ENCODE results near the gene LGALS8. TPM values are rescaled to one million over a fixed set of nuclear protein-coding genes. Genes with fewer than 3 reads are reported as not detected.

Gene LGALS8
- total RNA-seq, 5 donors from 2014 or later (not counting 1 experiment from before 2014, with no cell fraction given): 106 to 147 (median 124) TPM

DNA sequence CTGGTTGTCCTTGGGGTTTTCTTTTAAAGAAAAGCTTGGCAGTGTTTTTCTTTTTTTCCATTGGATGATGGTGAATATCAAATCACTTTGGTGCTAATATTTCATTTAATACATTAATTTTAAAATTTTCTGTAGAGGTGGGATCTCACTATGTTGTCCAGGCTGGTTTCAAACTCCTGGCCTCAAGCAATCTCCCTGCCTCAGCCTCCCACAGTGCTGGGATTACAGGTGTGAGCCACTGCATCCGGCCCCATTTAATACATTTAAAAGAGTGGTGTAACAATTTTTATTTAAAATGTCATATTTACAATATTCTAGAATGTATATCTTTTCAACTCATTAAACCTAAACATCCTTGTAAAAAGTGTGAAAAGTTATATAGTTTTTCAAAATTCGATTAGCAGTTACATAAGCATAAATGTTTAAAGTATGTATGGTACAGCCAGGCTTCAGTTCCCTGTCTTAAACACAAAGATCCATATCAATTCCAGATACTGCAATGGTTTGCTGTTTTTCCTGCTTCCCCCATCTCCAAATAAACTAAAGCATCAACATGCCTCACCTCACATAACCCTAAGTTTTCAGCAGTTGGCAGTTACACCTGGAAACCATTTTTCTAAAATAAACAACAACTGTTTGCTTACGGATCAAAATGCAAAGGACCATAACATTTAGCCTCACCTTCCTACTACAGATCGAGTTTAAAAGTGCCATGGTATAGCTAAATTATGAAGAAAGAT, 8.9 kb upstream of the LGALS8 start:
- no peaks in the 10 kb centered on the region for H3K9me3 Mint-ChIP-seq
- no CpG with 5 or more reads among the region's 4 CpGs for WGBS (ENCODE audit: insufficient coverage)
- no peaks in the 10 kb centered on the region for H3K36me3 ChIP-seq (ENCODE audit: control insufficient read depth in 2 of 2, extremely low read depth in 1 of 2, insufficient read depth in 1 of 2, low read length in 1 of 2)
- no peak overlapping the region for H3K4me3 ChIP-seq (ENCODE audit: control insufficient read depth in 1 of 2, extremely low read depth in 1 of 2, low read length in 1 of 2)
- peak overlapping the region; percentile 93 to 96 for H3K27ac Mint-ChIP-seq
- peaks cover 19 to 44% (median 39%) of the 10 kb centered on the region in 3 donors for H3K4me1 Mint-ChIP-seq
- no peaks in the 10 kb centered on the region for H3K9me3 ChIP-seq
- H3K4me3 Mint-ChIP-seq: no peak overlapping the region
- peaks cover 10 to 13% of the 10 kb centered on the region in 2 experiments for H3K4me1 ChIP-seq (ENCODE audit: control insufficient read depth in 1 of 2, extremely low read depth in 1 of 2, insufficient read depth in 2 of 2, low read length in 2 of 2)
- H3K27me3 ChIP-seq (replicated peaks in 1 of 2; ENCODE audit: control insufficient read depth in 2 of 2, extremely low read depth in 1 of 2, insufficient read depth in 2 of 2, low read length in 1 of 2): no peaks in the 10 kb centered on the region
- ChIA-PET CTCF (interaction anchor here in 1 of 2 donors (0.5 kb wide), 1 partner anchor 193 kb away, joined by 3 read pairs; no protein-coding TSS in a partner anchor), POLR2A (no interaction called here)
- DNase-seq: no peak
- ATAC-seq (replicated peaks in 1 of 4): no peak
- H3K36me3 Mint-ChIP-seq: no peaks in the 10 kb centered on the region
- H3K27me3 Mint-ChIP-seq: peaks cover 0 to 4% of the 10 kb centered on the region in 2 donors
- no peak overlapping the region for H3K27ac ChIP-seq (ENCODE audit: low read length)

DNA sequence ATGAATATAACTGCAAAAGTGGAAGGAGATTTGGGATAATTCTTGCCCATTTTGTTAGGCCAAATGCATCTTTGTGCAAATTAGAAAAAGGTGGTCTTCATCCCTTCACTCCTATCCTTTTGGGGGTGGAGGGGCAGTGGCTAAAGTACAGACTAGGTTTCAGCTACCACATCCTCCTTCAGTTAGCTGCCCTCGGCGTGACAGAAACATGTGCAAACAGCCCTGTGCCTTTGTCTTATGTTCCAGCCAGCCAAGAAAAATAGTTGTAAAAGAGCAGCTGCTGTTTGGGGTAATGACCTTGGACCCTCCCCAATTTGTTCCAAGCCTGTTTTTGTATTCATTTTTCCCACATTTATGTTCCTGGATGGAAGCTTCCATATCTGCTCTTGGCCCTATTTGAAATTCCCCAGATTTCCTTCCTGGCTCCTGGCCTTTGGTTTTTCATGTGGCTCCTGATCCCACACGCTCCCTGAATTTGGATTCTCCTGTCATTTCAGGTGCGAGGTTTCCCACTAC, 8.3 kb upstream of the LGALS8 start:
- H3K4me3 Mint-ChIP-seq: peak overlapping the region in 1 of 3 donors; percentile 75
- H3K4me3 ChIP-seq (ENCODE audit: control insufficient read depth in 1 of 2, extremely low read depth in 1 of 2, low read length in 1 of 2): no peak overlapping the region
- no peaks in the 10 kb centered on the region for H3K27me3 Mint-ChIP-seq
- H3K4me1 Mint-ChIP-seq: peaks cover 19 to 40% (median 33%) of the 10 kb centered on the region in 3 donors
- ChIA-PET CTCF (interaction anchor here in 1 of 2 donors (0.5 kb wide), 1 partner anchor 194 kb away, joined by 3 read pairs; no protein-coding TSS in a partner anchor), POLR2A (no interaction called here)
- H3K36me3 ChIP-seq (ENCODE audit: control insufficient read depth in 2 of 2, extremely low read depth in 1 of 2, insufficient read depth in 1 of 2, low read length in 1 of 2): no peaks in the 10 kb centered on the region
- no peaks in the 10 kb centered on the region for H3K27me3 ChIP-seq (replicated peaks in 1 of 2; ENCODE audit: control insufficient read depth in 2 of 2, extremely low read depth in 1 of 2, insufficient read depth in 2 of 2, low read length in 1 of 2)
- H3K36me3 Mint-ChIP-seq: no peaks in the 10 kb centered on the region
- H3K27ac ChIP-seq (ENCODE audit: low read length): no peak overlapping the region
- 100% methylated on average over 1 of the region's 4 CpGs for WGBS (ENCODE audit: insufficient coverage)
- DNase-seq (no peak), ATAC-seq (replicated peaks in 1 of 4) (no peak)
- H3K9me3 ChIP-seq: no peaks in the 10 kb centered on the region
- peak overlapping the region; percentile 93 to 96 for H3K27ac Mint-ChIP-seq
- H3K9me3 Mint-ChIP-seq: no peaks in the 10 kb centered on the region
- H3K4me1 ChIP-seq (ENCODE audit: control insufficient read depth in 1 of 2, extremely low read depth in 1 of 2, insufficient read depth in 2 of 2, low read length in 2 of 2): peaks cover 10 to 13% of the 10 kb centered on the region in 2 experiments

DNA sequence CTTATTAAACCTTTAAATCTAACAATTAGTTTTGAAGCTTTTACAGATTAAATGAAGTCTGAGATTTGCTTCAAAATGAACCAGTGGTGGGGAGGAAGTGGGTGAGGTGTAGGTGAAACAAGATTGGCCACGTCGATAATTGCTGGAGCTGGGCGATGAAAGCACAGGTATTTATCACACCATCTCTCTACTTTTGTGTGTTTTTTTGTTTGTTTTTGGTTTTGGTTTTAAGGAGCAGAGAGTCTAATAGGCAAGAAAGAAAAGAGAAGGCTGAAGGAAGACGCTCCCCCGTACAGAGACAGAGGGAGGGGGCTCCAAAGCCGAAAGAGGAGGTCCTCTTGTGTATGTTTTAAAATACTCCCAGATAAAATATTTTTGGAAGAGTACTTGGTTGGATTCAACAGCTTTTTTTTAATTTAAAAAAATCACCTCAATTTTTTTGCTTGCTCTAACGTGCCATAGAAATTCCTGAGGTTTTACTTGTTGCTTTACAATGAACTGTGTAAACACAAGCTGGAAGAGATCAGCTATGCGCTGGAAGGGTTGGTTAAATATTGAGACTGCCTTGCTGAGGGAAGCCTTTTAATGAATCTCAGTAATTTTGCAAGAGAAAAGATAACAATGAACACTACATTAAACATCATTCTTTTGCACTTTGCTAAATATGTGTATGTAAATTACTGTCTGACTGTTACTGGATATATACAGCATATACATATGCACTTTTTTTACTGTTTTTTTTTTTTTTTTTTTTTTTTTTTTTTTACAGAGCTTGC, 6.7 kb upstream of the LGALS8 start:
- peak overlapping the region in 1 of 2 donors; percentile 12 for H3K4me3 ChIP-seq (ENCODE audit: control insufficient read depth in 1 of 2, extremely low read depth in 1 of 2, low read length in 1 of 2)
- no CpG with 5 or more reads among the region's 8 CpGs for WGBS (ENCODE audit: insufficient coverage)
- no peaks in the 10 kb centered on the region for H3K36me3 ChIP-seq (ENCODE audit: control insufficient read depth in 2 of 2, extremely low read depth in 1 of 2, insufficient read depth in 1 of 2, low read length in 1 of 2)
- ChIA-PET CTCF (interaction anchor here (0.5 to 1.3 kb wide), 6 partner anchors 9 to 66 kb away, joined by 3 to 12 read pairs (median 4); no protein-coding TSS in a partner anchor), POLR2A (interaction anchor here (0.6 to 1.0 kb wide), 7 partner anchors 18 to 492 kb away, joined by 3 to 6 read pairs (median 4); no protein-coding TSS in a partner anchor)
- H3K9me3 ChIP-seq: no peaks in the 10 kb centered on the region
- H3K36me3 Mint-ChIP-seq: no peaks in the 10 kb centered on the region
- peaks cover 19 to 39% (median 33%) of the 10 kb centered on the region in 3 donors for H3K4me1 Mint-ChIP-seq
- no peaks in the 10 kb centered on the region for H3K27me3 ChIP-seq (replicated peaks in 1 of 2; ENCODE audit: control insufficient read depth in 2 of 2, extremely low read depth in 1 of 2, insufficient read depth in 2 of 2, low read length in 1 of 2)
- H3K27ac ChIP-seq (ENCODE audit: low read length): peak overlapping the region; percentile 59
- H3K4me1 ChIP-seq (ENCODE audit: control insufficient read depth in 1 of 2, extremely low read depth in 1 of 2, insufficient read depth in 2 of 2, low read length in 2 of 2): peaks cover 10 to 13% of the 10 kb centered on the region in 2 experiments
- peak overlapping the region; percentile 72 to 75 (median 73) for H3K4me3 Mint-ChIP-seq
- peak in 33 of 35 experiments; percentile 10 to 65 (median 30) for DNase-seq
- peak; percentile 90 to 94 (median 92) for ATAC-seq (replicated peaks in 1 of 4)
- H3K9me3 Mint-ChIP-seq: no peaks in the 10 kb centered on the region
- no peaks in the 10 kb centered on the region for H3K27me3 Mint-ChIP-seq
- peak overlapping the region; percentile 93 to 96 for H3K27ac Mint-ChIP-seq

DNA sequence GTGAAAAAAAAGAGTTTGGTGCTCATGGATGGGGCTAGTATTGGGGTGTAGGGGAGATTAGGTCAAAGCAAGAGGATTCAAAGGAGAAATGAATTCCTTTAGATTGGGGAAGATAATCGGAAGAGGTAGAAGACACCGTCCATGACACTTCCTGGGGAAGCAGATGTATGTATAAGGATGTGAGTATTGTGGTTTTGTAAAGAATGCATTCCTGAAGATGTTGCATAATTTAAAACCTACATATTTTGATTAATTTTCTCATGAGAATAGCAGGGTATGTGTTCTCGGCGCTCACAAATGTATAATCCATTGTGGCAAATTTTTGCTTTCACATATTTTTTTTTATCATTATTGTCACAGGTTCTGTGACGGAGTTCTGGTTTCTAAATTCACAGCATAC, 5.5 kb upstream of the LGALS8 start:
- no peaks in the 10 kb centered on the region for H3K27me3 Mint-ChIP-seq
- DNase-seq (no peak), ATAC-seq (replicated peaks in 1 of 4) (no peak)
- H3K27ac Mint-ChIP-seq: peak overlapping the region; percentile 66 to 96
- Histone ChIP-seq H3K4me1 (ENCODE audit: control insufficient read depth in 1 of 2, extremely low read depth in 1 of 2, insufficient read depth in 2 of 2, low read length in 2 of 2) (peaks cover 13% of the 10 kb centered on the region in 2 experiments), H3K9me3 (no peaks in the 10 kb centered on the region), H3K27ac (ENCODE audit: low read length) (no peak overlapping the region), H3K36me3 (ENCODE audit: control insufficient read depth in 2 of 2, extremely low read depth in 1 of 2, insufficient read depth in 1 of 2, low read length in 1 of 2) (no peaks in the 10 kb centered on the region), H3K27me3 (replicated peaks in 1 of 2; ENCODE audit: control insufficient read depth in 2 of 2, extremely low read depth in 1 of 2, insufficient read depth in 2 of 2, low read length in 1 of 2) (no peaks in the 10 kb centered on the region), H3K4me3 (ENCODE audit: control insufficient read depth in 1 of 2, extremely low read depth in 1 of 2, low read length in 1 of 2) (no peak overlapping the region)
- ChIA-PET CTCF (interaction anchor here in 1 of 2 donors (0.6 kb wide), 1 partner anchor 456 kb away, joined by 3 read pairs; no protein-coding TSS in a partner anchor), POLR2A (interaction anchor here in 1 of 2 donors (1.0 kb wide), 1 partner anchor 276 kb away, joined by 4 read pairs; no protein-coding TSS in a partner anchor)
- peaks cover 26 to 48% (median 43%) of the 10 kb centered on the region in 3 donors for H3K4me1 Mint-ChIP-seq
- H3K36me3 Mint-ChIP-seq: no peaks in the 10 kb centered on the region
- H3K9me3 Mint-ChIP-seq: no peaks in the 10 kb centered on the region
- no CpG with 5 or more reads among the region's 5 CpGs for WGBS (ENCODE audit: insufficient coverage)
- H3K4me3 Mint-ChIP-seq: no peak overlapping the region

DNA sequence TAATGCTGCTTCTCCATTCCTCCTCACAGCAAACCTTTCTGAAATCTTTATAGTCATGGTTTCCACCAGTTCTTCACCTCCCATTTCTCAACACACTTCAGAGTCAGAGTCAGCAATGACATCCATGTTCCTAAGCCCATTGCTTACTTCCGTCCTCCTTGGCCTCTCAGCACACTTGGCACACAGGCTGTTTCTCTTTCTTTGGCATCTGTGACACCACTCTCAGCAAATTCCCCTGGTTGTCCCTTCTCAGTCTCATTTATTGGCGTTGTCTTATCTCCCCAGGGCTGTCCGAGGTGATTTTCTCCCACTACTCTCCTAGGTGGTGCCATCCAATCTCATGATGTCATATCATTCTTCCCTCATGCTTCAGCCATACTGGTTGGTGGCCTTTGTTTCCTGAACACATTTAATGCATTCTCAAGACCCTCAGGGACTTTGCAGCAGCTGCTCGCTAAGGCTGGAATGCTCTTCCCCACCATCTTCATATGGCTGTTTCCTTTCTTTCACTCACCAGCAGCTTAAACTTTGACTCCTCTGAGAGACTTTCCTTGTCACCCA, 3.3 kb upstream of the LGALS8 start:
- Histone ChIP-seq H3K36me3 (ENCODE audit: control insufficient read depth in 2 of 2, extremely low read depth in 1 of 2, insufficient read depth in 1 of 2, low read length in 1 of 2) (no peaks in the 10 kb centered on the region), H3K27ac (ENCODE audit: low read length) (no peak overlapping the region), H3K9me3 (no peaks in the 10 kb centered on the region), H3K27me3 (replicated peaks in 1 of 2; ENCODE audit: control insufficient read depth in 2 of 2, extremely low read depth in 1 of 2, insufficient read depth in 2 of 2, low read length in 1 of 2) (no peaks in the 10 kb centered on the region), H3K4me1 (ENCODE audit: control insufficient read depth in 1 of 2, extremely low read depth in 1 of 2, insufficient read depth in 2 of 2, low read length in 2 of 2) (peaks cover 17 to 20% of the 10 kb centered on the region in 2 experiments), H3K4me3 (ENCODE audit: control insufficient read depth in 1 of 2, extremely low read depth in 1 of 2, low read length in 1 of 2) (no peak overlapping the region)
- no peaks in the 10 kb centered on the region for H3K27me3 Mint-ChIP-seq
- no peak for DNase-seq
- H3K9me3 Mint-ChIP-seq: no peaks in the 10 kb centered on the region
- ATAC-seq (replicated peaks in 1 of 4): no peak
- ChIA-PET CTCF (interaction anchor here in 1 of 2 donors (0.6 kb wide), 1 partner anchor 20 kb away, joined by 4 read pairs; no protein-coding TSS in a partner anchor), POLR2A (no interaction called here)
- WGBS (ENCODE audit: insufficient coverage): 91% methylated on average over 4 of the region's 4 CpGs
- no peak overlapping the region for H3K27ac Mint-ChIP-seq
- peaks cover 36 to 55% (median 50%) of the 10 kb centered on the region in 3 donors for H3K4me1 Mint-ChIP-seq
- no peak overlapping the region for H3K4me3 Mint-ChIP-seq
- H3K36me3 Mint-ChIP-seq: no peaks in the 10 kb centered on the region

Data from T-cell (primary cell).